Dermis microvascular lymphatic vessel endothelial cell (primary cell): ENCODE data around the gene GLS. TPM values are rescaled to one million over a fixed set of nuclear protein-coding genes. Genes with fewer than 3 reads are reported as not detected.
A peak's percentile ranks its signal among the peaks of the same experiment; 100 is the strongest.
"Not testable (repeated sequence)": the region's sequence is repeated elsewhere in the genome, so short reads cannot be mapped to it uniquely, and the experiment has no call there.

Experiments used
- DNase-seq, 2 donors: peaks; one replicate each; pipeline versions ENCODE4 v3.0.0 to v3.0.0-alpha.2; 2010; ENCODE audit warnings: low read depth in 2 of 2
- total RNA-seq: library from RNA; depleted of rRNA; stranded (reverse); fragments of >200 nt; gene quantifications from 2 replicates; pipeline ENCODE4 v1.2.1, GENCODE V29; 2014

GLS gene
- total RNA-seq, 1 donor from 2014 or later = 117 TPM

GRCh38 chr2:190929919-190930318, 49.3 kb downstream of the GLS start:
- DNase-seq = no peak

DNA sequence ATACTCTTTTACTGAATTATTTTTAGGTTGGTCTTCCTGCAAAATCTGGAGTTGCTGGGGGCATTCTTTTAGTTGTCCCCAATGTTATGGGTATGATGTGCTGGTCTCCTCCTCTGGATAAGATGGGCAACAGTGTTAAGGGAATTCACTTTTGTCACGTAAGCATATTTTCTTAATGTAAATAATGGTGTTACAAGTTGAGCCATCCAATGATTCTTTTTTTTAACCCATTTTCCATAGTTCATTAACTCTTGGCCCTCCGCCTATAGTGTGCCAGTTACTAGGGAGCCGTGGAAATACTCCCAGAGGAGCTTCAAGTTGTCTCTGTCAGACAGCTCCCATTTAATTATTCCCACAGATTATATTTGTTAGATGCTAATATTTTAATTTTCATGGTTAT, 49.8 kb downstream of the GLS start:
- no peak for DNase-seq

GRCh38 chr2:190932514-190932913, 51.9 kb downstream of the GLS start:
- no peak for DNase-seq

- DNase-seq = no peak
These were observed 52.7 kb downstream of the GLS start for GRCh38 chr2:190933361-190933760.

GRCh38 chr2:190935054-190935453, 54.4 kb downstream of the GLS start:
- DNase-seq = no peak

GRCh38 chr2:190938771-190939335, 58.2 kb downstream of the GLS start:
- DNase-seq = no peak

GRCh38 chr2:190940454-190940853, 59.8 kb downstream of the GLS start:
- peak in 1 of 2 donors; percentile 55 for DNase-seq

GRCh38 chr2:190941571-190941970, 61.0 kb downstream of the GLS start:
- DNase-seq = no peak

- no peak for DNase-seq
These were observed 62.1 kb downstream of the GLS start for GRCh38 chr2:190942697-190943096.

- DNase-seq = no peak
These were observed 63.1 kb downstream of the GLS start for GRCh38 chr2:190943706-190944105.

DNA sequence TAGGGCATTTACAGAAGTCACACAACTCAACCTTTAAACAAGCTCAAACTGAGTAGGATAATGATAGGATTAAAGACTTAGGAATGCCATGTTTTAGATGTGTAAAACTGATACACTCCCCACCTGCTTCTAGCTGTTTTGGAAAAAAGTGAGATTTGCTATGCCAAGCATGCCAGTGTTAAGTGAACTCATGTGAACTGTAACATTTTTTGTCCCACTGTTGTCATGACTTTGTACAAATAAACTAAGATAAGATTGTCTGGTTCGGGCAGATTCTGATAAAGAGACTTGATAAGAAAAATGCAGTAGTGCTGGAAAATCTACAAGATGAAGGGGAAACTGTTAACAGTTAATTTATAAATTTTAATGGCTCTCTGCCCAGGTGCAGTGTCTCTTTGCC, 66.5 kb downstream of the GLS start:
- peak; percentile 87 to 92 for DNase-seq

DNA sequence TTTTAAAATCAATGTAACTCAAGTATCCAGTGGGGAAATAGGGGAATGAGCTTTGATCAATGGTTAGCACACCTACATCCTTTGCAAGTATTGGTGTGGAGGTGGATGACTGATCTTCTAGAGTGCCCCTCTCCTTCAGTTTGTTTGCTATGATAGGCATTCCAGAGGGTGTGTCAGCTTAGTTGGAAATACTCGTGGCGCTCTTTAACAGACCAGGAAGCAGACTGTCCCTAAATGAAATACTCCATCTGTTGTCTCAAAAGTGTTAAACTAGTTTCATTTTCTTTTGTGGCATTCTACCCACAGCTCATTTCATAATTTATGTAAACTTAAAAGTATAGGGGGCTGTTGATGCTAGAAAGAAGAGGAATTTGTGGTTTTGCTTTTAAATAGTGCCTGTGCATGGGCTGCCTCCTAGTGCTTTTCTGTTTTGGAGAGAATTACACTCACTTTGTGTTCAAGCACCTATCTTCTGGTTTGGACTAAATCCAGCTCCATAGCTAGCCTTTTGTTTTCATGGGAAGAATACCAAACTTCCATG, 67.2 kb downstream of the GLS start:
- peak; percentile 88 to 93 for DNase-seq

DNA sequence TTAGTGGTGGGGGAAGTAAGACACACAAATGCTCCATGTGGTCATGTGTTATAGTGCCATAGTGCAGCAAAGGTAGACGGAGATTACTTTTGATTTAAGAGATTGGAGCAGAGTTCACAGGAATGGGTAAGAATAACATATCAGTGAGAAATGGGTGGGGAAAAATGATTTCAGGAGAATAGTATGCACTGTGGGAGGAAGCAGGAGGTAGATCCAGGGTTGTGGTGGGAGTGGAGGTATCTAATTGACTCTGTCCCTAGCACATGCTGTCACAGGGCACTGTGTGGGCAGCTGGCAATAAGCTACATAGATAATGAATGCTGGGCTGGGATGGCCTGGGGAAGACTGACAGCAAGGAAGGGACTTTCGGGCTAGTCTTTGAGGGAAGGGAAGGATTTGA, 68.0 kb downstream of the GLS start:
- peak; percentile 74 to 76 for DNase-seq

GRCh38 chr2:190950566-190950991, 70.0 kb downstream of the GLS start:
- no peak for DNase-seq

GRCh38 chr2:190953257-190953656, 72.6 kb downstream of the GLS start:
- no peak for DNase-seq

DNA sequence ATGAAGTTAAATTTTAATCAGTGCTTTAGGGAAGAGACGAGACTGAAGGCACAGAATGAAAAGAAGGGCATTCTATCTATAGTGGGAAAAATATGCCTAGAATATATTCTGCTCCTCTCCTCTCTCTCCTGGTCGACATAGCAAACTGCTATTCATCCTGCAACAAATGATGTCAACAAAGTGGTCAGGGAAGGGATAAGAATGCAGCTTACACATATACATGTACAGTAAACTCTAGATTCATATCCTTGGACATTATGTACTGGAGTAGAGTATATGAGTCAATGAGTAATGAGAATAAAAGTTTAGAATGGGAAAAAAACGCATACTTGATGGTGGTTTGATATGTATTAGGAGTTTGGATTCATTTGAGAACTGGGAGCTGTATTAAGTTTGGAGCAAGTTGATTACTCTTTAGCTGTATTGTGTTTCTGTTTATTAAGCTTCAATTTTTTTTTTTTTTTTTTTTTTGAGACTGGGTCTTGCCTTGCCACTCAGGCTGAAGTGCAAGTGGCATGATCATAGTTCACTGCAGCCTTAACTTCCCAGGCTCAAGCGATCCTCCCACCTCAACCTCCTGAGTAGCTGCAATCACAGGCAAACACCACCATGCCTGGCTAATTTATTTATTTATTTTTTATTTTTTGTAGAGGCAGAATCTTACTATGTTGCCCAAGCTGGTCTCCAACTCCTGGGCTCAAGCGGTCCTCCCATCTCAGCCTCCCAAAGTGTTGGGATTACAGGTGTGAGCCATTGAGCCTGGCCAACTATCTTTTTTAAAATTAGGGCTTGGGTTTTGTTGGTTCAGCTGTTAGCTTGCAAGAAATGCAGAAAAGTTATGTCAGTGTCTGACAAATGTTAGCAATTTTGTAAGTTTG, 79.5 kb downstream of the GLS start:
- no peak for DNase-seq

DNA sequence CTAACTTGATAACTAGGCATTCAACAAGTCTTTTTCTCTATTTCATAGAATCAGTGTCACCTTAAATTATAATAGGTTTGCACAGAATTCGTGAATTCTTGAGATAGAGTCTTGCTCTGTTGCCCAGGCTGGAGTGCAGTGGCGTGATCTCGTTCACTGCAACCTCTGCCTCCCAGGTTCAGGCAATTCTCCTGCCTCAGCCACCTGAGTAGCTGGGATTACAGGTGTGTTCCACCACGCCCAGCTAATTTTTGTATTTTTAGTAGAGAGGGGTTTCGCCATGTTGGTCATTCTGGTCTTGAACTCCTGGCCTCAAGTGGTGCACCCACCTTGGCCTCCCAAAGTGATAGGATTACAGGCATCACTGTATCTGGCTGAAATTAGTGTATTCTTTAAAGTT, 80.5 kb downstream of the GLS start:
- not testable (repeated sequence) for DNase-seq

- DNase-seq = no peak
These were observed 81.4 kb downstream of the GLS start for GRCh38 chr2:190961918-190962487.

DNA sequence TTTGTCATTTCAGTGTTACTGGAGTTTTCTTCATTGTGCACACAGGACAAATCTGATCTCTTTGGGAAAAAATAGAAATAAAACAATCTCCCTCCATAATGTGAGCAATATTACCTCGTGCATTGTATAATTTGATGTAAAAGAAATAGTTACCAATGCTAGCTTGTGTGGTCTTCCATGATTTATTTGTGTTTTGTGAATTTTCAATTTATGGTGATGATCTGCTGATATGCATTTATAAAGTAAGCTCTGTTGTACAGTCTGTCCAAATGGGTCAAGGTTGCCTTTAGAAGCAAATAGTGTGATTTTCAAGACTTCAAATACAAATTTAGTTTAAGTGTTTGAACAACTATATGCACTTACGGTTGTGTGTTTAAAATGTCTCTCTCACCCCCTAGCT, 82.5 kb downstream of the GLS start:
- DNase-seq = no peak

DNA sequence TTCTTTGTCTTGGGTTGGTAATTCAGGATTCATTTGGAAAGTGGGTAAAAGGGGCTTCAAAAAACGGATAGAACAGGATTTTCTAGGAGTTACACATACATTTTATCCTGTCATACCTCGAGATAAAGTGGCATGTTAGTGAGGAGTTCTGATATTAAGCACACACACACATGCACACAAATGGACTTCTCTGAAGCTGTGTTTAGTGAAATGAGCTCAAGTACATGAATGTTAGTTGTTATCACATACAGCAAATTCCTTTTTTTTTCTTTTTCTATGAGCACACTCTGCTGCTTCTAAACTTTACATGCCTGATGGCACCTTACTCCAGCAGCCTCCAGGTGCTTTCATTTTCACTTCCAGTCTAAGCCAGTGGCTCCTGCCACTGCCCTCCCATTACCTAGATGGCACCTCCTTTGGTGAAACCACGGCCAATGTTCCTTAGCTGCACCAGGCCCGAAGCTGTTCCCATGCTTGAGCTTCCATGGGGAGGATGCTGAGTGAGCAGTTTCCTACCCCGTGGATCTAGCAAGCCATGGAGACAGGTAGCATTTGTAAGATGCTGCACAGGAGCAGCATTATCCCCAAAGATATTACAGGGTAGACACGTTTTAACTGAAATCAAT, 83.7 kb downstream of the GLS start:
- no peak for DNase-seq

- no peak for DNase-seq
These were observed 85.1 kb downstream of the GLS start for GRCh38 chr2:190965580-190966222.

DNA sequence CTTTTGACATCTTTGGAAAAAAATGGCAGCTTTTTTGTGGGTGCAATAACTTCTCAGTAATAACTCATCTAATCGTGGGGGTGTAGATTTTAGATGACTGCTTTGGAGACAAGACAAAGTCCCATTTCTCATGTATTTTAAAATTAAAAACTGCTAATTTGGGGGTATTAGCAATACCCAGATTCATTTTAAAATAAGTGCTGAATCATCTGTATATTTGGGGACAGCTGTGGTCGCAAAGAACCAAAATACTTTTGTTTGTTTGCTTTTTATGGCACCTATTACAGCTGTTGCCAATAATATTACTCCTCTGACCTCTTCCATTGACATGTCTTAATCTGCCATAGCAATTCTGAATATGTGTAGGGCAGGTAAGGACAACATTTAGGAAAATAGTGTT, 87.9 kb downstream of the GLS start:
- DNase-seq = no peak
